ELR (cell line): ENCODE measurements around the gene CEP162.
"Not testable (repeated sequence)": the region's sequence is repeated elsewhere in the genome, so short reads cannot be mapped to it uniquely, and the experiment has no call there.

ENCODE experiments used
- DNase-seq: peaks from one replicate; pipeline ENCODE4 v3.0.0-alpha.2; 2015; ENCODE audit warnings: low read depth

Gene CEP162

DNA sequence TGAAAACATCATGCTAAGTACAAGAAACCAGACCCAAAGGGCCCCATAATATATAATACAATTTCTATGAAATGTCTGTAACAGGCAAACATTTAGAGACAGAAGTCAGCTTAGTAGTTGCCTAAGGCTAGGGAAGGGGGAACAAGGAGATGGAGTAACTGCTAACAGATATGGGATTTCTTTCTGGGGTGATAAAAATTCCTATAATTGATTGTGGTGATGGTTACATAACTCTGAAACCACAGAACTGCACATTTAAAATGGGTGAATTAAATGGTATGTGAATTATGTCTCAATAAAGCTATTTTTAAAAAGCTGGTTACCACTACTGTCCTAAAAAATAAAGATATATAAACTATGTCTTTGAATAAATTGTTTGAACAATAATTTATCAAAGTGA lies 3.2 kb downstream of the CEP162 start:
- no peak for DNase-seq

DNA sequence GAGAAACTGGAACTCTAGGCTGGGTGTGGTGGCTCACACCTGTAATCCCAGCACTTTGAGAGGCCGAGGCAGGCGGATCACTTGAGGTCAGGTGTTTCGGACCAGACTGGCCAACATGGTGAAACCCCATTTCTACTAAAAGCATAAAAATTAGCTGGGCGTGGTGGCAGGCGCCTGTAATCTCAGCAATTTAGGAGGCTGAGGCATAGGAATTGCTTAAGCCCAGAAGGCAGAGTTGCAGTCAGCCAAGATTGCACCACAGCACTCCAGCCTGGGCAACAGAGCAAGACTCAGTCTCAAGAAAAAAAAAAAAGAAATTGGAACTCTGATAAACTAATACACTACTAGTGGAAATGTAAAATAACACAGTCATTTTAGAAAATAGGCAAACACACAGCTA lies 3.8 kb downstream of the CEP162 start:
- not testable (repeated sequence) for DNase-seq

DNA sequence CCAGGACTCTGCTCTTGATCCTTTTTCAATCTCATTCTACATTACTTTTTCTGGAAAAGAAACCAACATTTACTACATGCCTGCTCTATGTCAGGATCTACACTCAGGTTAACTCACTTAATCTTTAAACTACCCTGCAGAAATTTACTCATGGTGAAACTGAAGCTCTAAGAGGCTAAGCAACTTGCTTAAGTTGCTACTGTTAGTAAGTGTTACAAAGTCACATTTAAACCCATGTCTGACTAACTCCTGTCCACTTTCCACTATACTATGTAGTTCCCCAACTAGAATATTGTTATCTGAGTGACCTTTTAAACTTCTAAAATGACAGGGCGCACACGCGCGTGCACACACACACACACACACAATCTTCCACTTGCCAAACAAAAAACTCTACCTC lies 5.0 kb downstream of the CEP162 start:
- DNase-seq, result no peak

DNA sequence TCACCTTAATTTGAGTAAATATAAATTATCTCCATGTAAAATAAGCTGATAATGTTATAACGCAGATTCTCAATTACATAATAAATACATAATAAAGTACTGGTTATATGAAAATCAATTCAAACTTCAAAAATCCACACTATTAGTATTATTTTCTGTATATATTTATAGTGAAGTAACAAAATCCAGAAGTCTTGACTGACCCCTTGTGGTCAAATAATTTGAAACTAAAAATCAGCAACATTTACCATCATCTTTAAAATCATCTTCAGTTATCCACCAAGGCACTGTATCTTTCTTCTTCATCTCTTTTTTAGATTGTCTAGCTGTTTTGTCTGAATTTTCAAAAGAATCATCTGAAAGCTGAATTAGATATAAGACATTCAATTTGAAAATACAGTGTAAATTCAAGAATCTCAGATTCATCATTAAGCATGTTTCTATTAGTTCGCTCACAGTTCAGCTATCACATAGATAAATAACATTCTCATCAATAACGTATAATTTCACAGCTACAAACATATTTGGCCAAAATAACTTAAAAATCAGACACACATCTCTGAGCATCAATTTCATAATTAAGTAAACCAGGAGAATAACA lies 6.5 kb downstream of the CEP162 start:
- peak; percentile 49 for DNase-seq

DNA sequence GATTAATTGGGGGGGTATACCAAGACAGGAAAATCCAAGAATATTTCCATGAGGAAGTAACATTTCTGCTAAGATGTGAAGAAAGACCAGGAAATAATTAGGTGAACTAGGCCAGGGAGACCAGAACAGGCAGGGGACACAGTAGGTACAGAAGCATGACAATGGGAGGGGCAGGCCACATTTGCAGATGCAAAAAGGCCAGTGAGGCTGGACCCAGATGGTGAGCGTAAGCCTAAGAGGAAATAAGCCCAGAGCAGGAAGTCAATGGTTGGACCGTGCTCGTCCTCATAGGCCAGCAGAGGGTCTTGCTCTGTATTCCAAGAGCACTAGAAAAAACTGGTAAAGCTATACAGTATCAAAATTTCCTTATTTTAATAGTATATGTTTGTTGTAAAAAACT lies 9.4 kb downstream of the CEP162 start:
- no peak for DNase-seq

DNA sequence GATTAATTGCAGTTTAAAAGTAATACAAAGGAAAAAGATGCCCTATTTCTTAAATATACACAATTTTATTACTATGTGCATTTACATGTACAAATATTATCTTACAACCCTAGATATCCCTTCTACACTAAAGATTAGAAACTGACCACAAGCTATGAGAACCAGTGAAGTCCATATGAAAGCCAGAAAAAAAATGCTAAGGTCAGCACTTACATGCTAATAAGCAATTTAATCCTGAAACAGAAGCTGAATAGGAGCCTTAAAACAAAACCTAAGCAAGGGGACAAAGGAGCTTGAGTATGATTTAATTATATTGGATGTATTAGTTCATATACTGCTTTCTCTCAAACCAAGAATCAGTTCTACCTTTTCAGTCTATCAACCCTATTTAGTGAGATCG lies 14.2 kb downstream of the CEP162 start:
- no peak for DNase-seq

DNA sequence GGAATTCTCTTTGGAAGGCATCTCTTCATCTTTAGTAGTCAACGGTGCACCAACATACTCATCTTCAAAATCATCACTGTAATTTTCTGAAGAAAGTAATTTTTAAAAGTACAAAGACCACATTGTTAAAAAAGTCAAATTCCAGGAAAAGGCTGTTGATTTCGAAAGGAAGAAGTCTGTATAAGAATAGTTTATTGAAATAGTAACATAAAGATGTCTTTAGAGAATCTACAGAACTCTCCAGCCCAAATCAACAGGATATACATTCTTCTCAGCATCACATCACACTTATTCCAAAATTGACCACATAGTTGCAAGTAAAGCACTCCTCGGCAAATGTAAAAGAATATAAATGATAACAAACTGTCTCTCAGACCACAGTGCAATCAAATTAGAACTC lies 23.4 kb downstream of the CEP162 start:
- DNase-seq, result no peak

DNA sequence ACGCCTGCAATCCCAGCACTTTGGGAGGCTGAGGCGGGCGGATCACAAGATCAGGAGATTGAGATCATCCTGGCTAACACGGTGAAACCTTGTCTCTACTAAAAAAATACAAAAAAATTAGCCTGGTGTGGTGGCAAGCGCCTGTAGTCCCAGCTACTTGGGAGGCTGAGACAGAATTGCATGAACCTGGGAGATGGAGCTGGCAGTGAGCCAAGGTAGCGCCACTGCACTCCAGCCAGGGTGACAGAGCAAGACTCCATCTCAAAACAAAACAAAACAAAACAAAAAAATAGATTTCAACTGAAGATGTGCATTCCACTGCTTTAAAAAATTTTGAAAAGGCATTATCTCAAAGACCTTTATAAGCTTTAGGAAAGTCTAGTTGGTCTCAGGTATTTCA lies 27.5 kb downstream of the CEP162 start:
- DNase-seq, result not testable (repeated sequence)

DNA sequence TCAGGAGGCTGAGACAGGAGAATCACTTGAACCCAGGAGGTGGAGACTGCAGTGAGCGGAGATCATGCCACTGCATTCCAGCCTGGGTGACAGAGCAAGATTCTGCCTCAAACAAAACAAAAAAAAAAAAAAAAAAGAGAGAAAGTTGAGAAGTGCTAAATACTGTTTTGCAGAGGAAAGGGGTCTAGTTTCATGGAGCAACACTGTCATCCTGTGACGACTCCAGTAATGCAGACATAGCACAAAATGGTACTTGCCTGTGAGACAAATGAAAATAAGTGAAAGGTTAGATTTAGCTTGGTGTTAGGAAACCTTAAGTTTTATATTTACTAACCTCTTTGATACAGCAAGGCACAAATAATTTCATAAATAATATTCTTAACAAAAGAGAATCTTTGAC lies 29.7 kb downstream of the CEP162 start:
- DNase-seq, result no peak

DNA sequence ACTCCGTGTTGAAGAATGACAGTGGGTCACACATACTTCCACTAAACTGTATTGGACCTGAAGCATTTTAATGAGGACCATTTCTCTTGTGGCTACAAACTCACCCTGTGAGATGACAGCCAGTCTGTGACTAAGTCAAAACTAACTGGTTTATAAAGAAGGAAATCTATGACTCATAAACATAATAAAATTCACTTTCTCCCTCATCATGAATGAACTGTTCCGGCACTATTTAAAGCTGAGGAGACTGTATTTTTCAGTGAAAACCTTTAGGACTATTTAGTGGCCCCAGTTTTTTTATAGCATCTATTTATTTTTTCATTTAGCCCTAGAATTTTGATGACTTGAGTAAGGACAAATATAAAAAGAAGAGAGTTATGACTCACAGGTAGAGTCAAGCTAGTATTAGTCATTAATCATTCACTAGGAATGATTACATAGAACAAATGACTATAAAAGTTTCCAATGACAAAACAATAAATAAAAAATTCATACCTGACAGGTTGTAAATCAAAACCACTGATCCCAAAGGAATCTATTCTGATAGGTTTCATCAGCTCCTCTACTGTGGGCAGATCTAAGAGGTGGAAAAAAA lies 34.2 kb downstream of the CEP162 start:
- DNase-seq, result peak; percentile 91

DNA sequence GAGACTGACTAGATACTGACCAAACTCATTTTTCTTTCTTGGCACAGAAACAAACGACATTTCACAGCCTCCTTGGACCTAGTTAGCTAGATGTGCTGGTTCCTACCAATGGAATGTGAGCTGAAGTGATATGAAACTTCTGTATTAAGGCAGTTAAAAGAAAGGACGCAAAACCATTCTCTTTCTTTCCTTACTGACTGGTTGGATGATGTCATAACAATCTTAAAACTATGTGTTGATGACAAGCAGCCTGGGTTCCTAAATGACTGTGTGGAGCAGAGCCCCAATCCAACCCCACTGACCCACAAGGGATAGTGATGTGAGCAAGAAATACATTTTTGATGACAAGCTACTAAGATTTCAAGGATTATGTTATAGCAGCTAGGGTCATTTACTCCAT lies 35.6 kb downstream of the CEP162 start:
- DNase-seq, result no peak

DNA sequence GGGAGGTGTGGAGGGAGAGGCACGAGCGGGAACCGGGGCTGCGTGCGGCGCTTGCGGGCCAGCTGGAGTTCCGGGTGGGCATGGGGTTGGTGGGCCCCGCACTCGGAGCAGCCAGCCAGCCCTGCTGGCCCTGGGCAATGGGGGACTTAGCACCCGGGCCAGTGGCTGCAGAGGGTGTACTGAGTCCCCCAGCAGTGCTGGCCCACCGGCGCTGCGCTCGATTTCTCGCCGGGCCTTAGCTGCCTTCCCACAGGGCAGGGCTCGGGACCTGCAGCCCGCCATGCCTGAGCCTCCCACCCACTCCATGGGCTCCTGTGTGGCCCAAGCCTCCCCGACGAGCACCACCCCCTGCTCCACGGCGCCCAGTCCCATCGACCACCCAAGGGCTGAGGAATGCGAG lies 38.1 kb downstream of the CEP162 start:
- DNase-seq, result not testable (repeated sequence)

DNA sequence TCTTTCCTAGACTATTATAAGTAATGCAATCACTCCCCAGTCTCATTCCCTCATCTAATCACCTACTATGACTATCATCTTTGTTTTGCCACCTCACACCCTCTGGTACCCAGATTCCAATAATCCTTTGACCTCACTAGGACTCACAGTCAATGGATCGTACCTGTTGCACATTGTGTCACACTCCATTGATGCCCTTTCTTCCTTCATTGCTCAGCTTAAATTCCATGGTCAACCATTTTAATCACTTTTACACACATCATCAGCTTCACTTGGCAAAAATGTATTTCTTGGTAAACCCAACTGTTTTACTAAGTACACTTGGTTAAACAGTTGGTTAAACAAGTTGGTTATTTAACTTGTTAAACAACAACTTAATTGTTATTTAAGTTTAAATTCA lies 44.0 kb downstream of the CEP162 start:
- no peak for DNase-seq

DNA sequence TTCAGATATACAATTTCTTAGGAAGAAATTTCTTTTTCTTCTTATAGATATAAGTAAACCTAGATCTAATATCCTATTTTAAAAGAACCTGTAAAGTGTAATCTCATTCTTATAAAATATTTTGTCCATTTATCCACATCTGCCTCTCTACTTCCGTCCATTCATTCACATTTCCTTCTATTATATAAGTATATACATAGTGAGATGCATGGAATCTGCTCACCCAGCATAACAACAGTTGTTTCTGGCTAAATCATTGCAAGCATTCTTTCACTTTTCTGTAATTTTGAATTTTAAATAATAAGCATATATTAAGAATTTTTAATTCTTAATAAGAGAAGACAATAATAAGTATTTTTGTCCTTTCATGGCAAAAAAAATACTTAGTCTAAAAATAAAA lies 45.4 kb downstream of the CEP162 start:
- no peak for DNase-seq

DNA sequence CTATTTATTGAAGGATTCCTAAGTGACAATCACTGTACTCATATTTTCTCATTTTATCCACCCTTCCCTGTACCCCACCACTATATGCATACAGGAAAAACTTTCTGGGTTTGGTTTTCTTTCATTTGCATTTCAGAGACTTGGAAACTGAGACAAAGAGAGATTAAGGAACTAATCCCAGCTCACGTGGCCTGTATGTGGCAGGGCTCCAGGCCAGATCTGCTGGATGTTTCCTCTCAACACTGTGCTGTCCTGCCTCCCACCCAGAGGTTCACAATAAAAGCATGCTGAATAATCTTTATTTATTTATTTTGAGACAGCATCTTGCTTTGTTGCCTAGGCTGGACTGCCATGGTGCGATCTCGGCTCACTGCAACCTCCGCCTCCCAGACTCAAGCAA lies 50.2 kb downstream of the CEP162 start:
- DNase-seq, result no peak

DNA sequence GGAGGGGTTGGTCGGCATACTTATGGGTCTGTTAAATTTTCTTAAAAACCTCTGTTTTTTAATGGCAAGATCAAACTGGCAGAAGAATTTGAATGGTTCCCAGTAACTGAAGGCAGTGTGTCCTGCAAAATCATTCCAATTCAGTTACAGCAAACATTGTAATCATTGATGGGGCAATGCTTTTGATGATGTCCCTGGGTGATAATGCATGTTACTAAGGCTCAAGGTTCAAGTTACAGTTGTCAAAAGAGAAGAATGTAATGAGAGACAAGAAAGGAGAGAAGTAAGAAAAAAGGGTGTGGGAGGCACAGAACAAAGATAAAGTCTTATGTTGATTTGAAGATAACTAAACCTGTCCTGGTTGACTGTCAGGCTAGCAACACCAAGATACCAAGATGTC lies 54.9 kb downstream of the CEP162 start:
- DNase-seq, result no peak

DNA sequence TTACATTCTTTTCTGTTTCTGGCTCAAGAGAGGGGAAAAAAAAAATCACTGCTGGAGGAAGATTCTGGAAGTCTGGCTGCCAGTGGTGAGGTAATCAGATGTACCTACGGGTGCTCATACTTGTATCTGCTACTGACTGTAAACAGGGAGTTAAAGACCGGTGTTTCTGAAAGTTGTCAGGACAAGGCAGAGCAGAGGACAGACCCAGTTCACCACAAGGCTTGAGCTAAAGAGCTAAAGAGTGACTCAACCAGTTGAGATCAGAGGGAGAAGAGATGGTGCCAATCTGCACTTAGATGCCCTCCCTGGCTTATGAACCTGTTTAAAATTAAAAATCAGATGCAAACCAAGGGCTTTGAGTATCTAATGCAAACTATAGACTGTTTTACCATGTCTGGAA lies 55.4 kb downstream of the CEP162 start:
- no peak for DNase-seq

DNA sequence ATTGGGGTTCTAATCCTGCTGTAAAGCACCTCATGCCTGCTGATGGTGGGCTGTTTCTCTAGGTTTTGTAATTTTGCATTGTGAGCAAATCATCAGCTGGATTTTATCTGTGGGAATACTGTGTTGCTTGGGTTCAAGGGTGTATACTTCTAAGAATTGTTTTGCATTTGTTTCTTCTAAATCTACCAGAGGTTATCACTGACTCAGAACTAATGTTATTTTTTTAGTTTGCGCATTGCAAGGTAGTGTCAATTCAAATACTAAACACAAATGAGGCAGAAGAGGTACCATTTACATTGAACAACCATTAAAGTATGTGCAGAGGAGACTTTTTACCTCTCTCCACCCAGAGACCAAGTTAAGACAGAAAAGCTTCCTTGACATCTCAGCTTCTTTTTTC lies 60.0 kb downstream of the CEP162 start:
- no peak for DNase-seq

DNA sequence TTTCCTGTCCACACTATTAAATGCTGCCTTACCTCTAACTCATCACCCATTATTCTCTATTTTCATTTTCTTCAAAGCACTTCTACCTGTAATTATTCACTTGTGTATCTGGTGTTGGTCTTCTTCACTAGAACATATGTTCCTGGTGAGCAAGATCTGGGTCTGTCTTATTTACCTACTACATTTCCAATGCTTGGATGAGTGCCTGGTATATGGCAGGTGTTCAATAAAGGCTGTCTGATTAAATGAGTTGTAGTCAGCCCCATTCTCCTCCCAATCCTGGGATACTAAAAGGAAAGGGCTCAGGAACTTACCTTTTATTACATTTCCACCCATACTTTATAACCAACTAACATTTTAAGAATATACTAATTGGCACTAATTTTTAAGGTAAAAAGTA lies 61.0 kb downstream of the CEP162 start:
- DNase-seq, result no peak

DNA sequence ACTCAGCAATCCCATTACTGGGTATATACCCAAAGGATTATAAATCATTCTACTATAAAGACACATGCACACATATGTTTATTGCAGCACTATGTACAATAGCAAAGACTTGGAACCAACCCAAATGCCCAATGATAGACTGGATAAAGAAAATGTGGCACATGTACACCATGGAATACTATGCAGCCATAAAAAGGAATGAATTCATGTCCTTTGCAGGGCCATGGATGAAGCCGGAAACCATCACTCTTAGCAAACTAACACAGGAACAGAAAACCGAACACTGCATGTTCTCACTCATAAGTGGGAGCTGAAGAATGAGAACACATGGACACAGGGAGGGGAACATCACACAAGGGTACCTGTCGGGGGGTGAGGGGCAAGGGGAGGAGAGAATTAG lies 63.1 kb downstream of the CEP162 start:
- not testable (repeated sequence) for DNase-seq

DNA sequence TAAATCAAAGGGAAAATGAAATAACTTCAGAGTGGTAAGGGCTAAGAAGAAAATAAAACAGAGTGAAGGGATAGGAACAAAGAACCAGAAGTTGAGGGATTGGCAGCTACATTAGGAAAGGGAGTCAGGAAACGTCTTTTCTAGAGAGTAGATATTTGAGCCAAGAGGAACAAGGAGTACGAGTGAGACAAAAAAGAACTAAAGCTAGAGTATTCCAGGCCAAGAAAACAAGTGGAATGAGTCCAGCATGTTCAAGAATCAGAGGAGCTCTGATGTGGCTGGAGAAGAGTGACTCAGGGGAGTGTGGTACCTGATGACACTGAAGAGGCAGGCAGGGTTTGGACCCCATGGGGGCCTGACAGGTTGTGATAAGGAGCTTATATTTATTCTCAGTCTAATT lies 66.3 kb downstream of the CEP162 start:
- no peak for DNase-seq

DNA sequence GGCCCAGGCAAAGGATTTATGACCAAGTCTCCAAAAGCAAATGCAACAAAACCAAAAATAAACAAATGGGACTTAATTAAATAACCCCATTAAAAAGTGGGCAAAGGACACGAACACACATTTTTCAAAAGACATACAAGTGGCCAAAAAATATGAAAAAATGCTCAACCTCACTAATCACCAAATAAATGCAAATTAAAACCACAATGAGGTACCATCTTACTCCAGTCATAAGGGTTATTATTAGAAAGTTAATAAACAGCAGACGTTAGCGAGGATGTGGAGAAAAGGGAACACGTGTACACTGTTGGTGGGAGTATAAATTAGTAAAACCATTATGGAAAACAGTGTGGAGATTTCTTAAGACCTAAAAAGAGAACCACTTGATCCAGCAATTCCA lies 71.1 kb downstream of the CEP162 start:
- DNase-seq, result no peak

DNA sequence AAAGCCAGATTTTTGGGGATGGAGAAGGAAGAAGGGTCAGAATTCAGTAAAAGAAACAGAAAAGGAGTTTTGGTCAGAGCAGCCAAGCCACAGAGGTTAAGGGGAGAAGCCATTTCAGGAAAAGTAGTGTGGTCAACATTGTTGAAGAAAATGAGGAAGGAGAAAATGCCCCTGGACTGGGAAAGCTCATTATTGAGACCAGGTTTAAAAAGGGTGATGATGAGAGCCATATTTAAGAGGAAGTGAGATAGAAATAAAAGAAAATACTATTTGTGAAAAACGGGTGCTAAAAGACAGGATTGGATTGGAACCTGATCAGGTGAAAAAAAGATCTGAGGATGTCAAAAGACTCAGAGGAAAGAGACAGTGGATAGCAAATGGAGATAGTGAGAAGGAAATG lies 75.8 kb downstream of the CEP162 start:
- no peak for DNase-seq

DNA sequence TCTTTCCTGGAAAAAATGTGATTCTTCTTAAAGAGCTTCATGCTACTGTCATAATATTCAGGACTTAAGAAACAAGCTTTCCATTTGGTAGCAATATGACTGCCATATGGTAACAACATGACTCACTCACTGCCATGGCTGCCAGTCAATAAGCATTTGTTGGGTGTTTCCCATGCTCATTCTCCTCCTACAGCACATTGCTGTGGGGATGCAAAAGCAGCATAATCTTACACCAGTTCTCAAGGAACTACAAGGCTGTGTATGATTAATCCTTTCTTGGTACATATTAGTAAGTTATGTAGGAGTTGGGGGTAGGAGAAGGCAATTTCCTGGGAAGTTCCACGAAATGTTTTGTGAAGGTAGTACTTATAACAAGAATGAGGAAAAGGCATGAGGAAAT lies 76.7 kb downstream of the CEP162 start:
- peak; percentile 82 for DNase-seq

DNA sequence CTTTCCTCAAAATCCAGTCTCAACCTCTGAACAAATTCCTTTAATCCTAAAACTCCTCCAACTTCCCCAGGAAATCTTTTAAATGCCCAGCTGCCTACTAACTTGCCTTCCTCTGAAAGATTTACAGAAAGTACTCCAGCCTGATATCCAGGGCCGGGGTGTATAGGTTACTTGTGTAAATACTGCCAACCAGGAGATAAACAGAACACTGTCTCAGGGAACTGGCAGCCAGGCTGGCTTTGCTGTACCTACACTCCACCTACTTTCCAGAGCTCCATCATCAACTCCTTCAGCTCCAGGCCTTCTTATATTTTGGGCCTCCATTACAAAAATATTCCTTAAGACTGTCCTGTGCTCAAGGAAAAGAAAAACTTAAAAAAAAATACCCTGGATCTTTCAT lies 85.9 kb downstream of the CEP162 start:
- DNase-seq, result no peak
